WTC11 (cell line): ENCODE measurements around the gene PGAP6.

Experiments
- CBFB ChIP-seq: sonication (generic); formaldehyde crosslinking; IDR thresholded peaks from 2 replicates; pipeline ENCODE4 v1.8.1; 2022; ENCODE audit warnings: mild to moderate bottlenecking, low read depth, missing genetic modification reagents
- ESRRA ChIP-seq: sonication (generic); formaldehyde crosslinking; IDR thresholded peaks from 2 replicates; pipeline ENCODE4 v1.8.1; 2022; ENCODE audit warnings: mild to moderate bottlenecking, missing genetic modification reagents, borderline replicate concordance
- FOXK1 ChIP-seq: sonication (generic); formaldehyde crosslinking; IDR thresholded peaks from 2 replicates; pipeline ENCODE4 v1.8.0; 2022; ENCODE audit warnings: mild to moderate bottlenecking, moderate library complexity, missing genetic modification reagents
- GTF2I ChIP-seq: fragments of 250-450 bp; sonication (Bioruptor Pico); conservative IDR thresholded peaks from 2 replicates; pipeline ENCODE4 v1.4.0; 2021; ENCODE audit warnings: mild to moderate bottlenecking
- JUN ChIP-seq: sonication (generic); formaldehyde crosslinking; IDR thresholded peaks from 2 replicates; pipeline ENCODE4 v1.8.0; 2023; ENCODE audit warnings: mild to moderate bottlenecking, missing genetic modification reagents
- NFATC4 ChIP-seq: fragments of 250-450 bp; sonication (Bioruptor Pico); IDR thresholded peaks from 2 replicates; pipeline ENCODE4 v1.9.0; 2021; ENCODE audit warnings: mild to moderate bottlenecking
- SP1 ChIP-seq: sonication (generic); formaldehyde crosslinking; conservative IDR thresholded peaks from 2 replicates; pipeline ENCODE4 v1.8.1; 2022; ENCODE audit warnings: missing genetic modification reagents
- TF ChIP-seq, protein P1 (sequence below): fragments of 200-600 bp; IDR thresholded peaks from 2 replicates; pipeline ENCODE4 v1.8.0; 2022; ENCODE audit warnings: antibody characterized with exemption
- TF ChIP-seq, protein P2 (sequence below): sonication (generic); formaldehyde crosslinking; IDR thresholded peaks from 2 replicates; pipeline ENCODE4 v1.8.0; 2023; ENCODE audit warnings: missing genetic modification reagents
- TF ChIP-seq, protein P3 (sequence below): sonication (generic); formaldehyde crosslinking; conservative IDR thresholded peaks from 2 replicates; pipeline ENCODE4 v1.8.1; 2022; ENCODE audit warnings: mild to moderate bottlenecking, missing genetic modification reagents
- TF ChIP-seq, protein P4 (sequence below): sonication (generic); formaldehyde crosslinking; IDR thresholded peaks from 2 replicates; pipeline ENCODE4 v1.8.1; 2023; ENCODE audit warnings: mild to moderate bottlenecking, moderate library complexity, missing genetic modification reagents
- TF ChIP-seq, protein P5 (sequence below): sonication (generic); formaldehyde crosslinking; IDR thresholded peaks from 2 replicates; pipeline ENCODE4 v1.8.0; 2022; ENCODE audit warnings: mild to moderate bottlenecking, missing genetic modification reagents
- TF ChIP-seq, protein P6 (sequence below): sonication (generic); formaldehyde crosslinking; IDR thresholded peaks from 2 replicates; pipeline ENCODE4 v1.8.1; 2023; ENCODE audit warnings: mild to moderate bottlenecking, missing genetic modification reagents

DNA sequence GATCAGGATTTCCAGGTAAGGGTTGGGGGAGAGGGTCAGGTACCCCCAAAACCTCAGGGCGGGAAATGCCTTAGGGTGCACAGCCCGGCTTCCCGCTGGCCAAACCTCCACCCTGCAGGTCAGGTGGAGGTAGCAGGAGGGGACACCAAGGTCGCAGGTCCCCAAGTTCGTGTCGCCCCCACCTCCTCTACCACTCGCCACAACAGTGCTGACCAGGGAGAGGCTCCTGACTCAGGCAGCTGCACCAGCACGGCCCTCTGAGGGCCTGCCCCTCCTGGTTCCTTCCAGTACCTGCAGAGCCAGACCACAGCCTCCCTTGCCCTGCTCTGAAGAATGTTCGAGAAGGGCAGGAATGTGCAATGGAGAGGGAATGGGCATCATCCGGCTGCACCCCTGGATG is 15.3 kb downstream of the PGAP6 start:
- TF ChIP-seq, protein P1, sequence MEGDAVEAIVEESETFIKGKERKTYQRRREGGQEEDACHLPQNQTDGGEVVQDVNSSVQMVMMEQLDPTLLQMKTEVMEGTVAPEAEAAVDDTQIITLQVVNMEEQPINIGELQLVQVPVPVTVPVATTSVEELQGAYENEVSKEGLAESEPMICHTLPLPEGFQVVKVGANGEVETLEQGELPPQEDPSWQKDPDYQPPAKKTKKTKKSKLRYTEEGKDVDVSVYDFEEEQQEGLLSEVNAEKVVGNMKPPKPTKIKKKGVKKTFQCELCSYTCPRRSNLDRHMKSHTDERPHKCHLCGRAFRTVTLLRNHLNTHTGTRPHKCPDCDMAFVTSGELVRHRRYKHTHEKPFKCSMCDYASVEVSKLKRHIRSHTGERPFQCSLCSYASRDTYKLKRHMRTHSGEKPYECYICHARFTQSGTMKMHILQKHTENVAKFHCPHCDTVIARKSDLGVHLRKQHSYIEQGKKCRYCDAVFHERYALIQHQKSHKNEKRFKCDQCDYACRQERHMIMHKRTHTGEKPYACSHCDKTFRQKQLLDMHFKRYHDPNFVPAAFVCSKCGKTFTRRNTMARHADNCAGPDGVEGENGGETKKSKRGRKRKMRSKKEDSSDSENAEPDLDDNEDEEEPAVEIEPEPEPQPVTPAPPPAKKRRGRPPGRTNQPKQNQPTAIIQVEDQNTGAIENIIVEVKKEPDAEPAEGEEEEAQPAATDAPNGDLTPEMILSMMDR, result no peak
- TF ChIP-seq, protein P2, sequence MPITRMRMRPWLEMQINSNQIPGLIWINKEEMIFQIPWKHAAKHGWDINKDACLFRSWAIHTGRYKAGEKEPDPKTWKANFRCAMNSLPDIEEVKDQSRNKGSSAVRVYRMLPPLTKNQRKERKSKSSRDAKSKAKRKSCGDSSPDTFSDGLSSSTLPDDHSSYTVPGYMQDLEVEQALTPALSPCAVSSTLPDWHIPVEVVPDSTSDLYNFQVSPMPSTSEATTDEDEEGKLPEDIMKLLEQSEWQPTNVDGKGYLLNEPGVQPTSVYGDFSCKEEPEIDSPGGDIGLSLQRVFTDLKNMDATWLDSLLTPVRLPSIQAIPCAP (CRISPR knock-in tag), result no peak
- TF ChIP-seq SP1 (CRISPR knock-in tag) (no peak), JUN (CRISPR knock-in tag) (no peak), ESRRA (no peak), GTF2I (CRISPR knock-in tag) (no peak), NFATC4 (CRISPR knock-in tag) (no peak), CBFB (no peak), FOXK1 (CRISPR knock-in tag) (no peak)
- TF ChIP-seq, protein P3, sequence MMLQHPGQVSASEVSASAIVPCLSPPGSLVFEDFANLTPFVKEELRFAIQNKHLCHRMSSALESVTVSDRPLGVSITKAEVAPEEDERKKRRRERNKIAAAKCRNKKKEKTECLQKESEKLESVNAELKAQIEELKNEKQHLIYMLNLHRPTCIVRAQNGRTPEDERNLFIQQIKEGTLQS (CRISPR knock-in tag), result no peak
- TF ChIP-seq, protein P4, sequence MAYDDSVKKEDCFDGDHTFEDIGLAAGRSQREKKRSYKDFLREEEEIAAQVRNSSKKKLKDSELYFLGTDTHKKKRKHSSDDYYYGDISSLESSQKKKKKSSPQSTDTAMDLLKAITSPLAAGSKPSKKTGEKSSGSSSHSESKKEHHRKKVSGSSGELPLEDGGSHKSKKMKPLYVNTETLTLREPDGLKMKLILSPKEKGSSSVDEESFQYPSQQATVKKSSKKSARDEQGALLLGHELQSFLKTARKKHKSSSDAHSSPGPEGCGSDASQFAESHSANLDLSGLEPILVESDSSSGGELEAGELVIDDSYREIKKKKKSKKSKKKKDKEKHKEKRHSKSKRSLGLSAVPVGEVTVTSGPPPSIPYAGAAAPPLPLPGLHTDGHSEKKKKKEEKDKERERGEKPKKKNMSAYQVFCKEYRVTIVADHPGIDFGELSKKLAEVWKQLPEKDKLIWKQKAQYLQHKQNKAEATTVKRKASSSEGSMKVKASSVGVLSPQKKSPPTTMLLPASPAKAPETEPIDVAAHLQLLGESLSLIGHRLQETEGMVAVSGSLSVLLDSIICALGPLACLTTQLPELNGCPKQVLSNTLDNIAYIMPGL (CRISPR knock-in tag), result no peak
- TF ChIP-seq, protein P5, sequence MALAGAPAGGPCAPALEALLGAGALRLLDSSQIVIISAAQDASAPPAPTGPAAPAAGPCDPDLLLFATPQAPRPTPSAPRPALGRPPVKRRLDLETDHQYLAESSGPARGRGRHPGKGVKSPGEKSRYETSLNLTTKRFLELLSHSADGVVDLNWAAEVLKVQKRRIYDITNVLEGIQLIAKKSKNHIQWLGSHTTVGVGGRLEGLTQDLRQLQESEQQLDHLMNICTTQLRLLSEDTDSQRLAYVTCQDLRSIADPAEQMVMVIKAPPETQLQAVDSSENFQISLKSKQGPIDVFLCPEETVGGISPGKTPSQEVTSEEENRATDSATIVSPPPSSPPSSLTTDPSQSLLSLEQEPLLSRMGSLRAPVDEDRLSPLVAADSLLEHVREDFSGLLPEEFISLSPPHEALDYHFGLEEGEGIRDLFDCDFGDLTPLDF, result no peak
- TF ChIP-seq, protein P6, sequence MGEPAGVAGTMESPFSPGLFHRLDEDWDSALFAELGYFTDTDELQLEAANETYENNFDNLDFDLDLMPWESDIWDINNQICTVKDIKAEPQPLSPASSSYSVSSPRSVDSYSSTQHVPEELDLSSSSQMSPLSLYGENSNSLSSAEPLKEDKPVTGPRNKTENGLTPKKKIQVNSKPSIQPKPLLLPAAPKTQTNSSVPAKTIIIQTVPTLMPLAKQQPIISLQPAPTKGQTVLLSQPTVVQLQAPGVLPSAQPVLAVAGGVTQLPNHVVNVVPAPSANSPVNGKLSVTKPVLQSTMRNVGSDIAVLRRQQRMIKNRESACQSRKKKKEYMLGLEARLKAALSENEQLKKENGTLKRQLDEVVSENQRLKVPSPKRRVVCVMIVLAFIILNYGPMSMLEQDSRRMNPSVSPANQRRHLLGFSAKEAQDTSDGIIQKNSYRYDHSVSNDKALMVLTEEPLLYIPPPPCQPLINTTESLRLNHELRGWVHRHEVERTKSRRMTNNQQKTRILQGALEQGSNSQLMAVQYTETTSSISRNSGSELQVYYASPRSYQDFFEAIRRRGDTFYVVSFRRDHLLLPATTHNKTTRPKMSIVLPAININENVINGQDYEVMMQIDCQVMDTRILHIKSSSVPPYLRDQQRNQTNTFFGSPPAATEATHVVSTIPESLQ (CRISPR knock-in tag), result no peak
